Kidney tubule cell (primary cell): ENCODE data around the gene TMEM53.

Experiments
- DNase-seq: peaks from one replicate; pipeline ENCODE4 v3.0.0-alpha.2; 2018; ENCODE audit warnings: low spot score

TMEM53 gene

GRCh38 chr1:44628962-44629756 lies 45.1 kb downstream of the TMEM53 start:
- peak; percentile 97 for DNase-seq

GRCh38 chr1:44625348-44625747 lies 48.9 kb downstream of the TMEM53 start:
- no peak for DNase-seq

GRCh38 chr1:44624268-44624901 lies 49.9 kb downstream of the TMEM53 start:
- no peak for DNase-seq

- peak; percentile 61 for DNase-seq
These were observed 52.4 kb downstream of the TMEM53 start for GRCh38 chr1:44621841-44622286.

- DNase-seq: no peak
These were observed 54.2 kb downstream of the TMEM53 start for GRCh38 chr1:44620072-44620471.

- peak; percentile 83 for DNase-seq
These were observed 54.9 kb downstream of the TMEM53 start for GRCh38 chr1:44619261-44619900.

- no peak for DNase-seq
These were observed 56.6 kb downstream of the TMEM53 start for GRCh38 chr1:44617703-44618029.

- DNase-seq: peak; percentile 54
These were observed 57.1 kb downstream of the TMEM53 start for GRCh38 chr1:44616991-44617702.

GRCh38 chr1:44616284-44616990 lies 57.8 kb downstream of the TMEM53 start:
- no peak for DNase-seq

GRCh38 chr1:44613941-44614340 lies 60.3 kb downstream of the TMEM53 start:
- no peak for DNase-seq

- DNase-seq: no peak
These were observed 62.4 kb downstream of the TMEM53 start for GRCh38 chr1:44611866-44612265.

GRCh38 chr1:44611419-44611818 lies 62.9 kb downstream of the TMEM53 start:
- DNase-seq: no peak

- no peak for DNase-seq
These were observed 63.6 kb downstream of the TMEM53 start for GRCh38 chr1:44610527-44611148.

- no peak for DNase-seq
These were observed 64.3 kb downstream of the TMEM53 start for GRCh38 chr1:44609768-44610526.

- DNase-seq: peak; percentile 59
These were observed 64.9 kb downstream of the TMEM53 start for GRCh38 chr1:44609412-44609767.

GRCh38 chr1:44608141-44608540 lies 66.1 kb downstream of the TMEM53 start:
- no peak for DNase-seq

GRCh38 chr1:44606701-44607281 lies 67.5 kb downstream of the TMEM53 start:
- peak; percentile 61 for DNase-seq

- no peak for DNase-seq
These were observed 68.2 kb downstream of the TMEM53 start for GRCh38 chr1:44605914-44606615.

GRCh38 chr1:44604157-44604955 lies 69.9 kb downstream of the TMEM53 start:
- DNase-seq: no peak
